Psoas muscle (tissue), 8 donors: ENCODE measurements around the gene SDK2. TPM values are rescaled to one million over a fixed set of nuclear protein-coding genes. Genes with fewer than 3 reads are reported as not detected.

ENCODE experiments used
- ATAC-seq, 4 donors: fragments of 200-7000 bp; cut with Tn5 transposase; one replicate each; pipeline ENCODE4 v1.9.1; 2020; ENCODE audit warnings: moderate library complexity in 3 of 4, mild to moderate bottlenecking in 2 of 4
- DNase-seq, 2 donors: peaks; one replicate each; pipeline ENCODE4 v3.0.0-alpha.2; 2020
- H3K27ac ChIP-seq: fragments of 200-600 bp; one replicate; pipeline ENCODE4 v1.8.0; 2022
- H3K27me3 ChIP-seq, 3 donors: fragments of 200-600 bp in 1 of 3; one replicate each; pipeline versions ENCODE4 v1.6.1 to v1.8.0; 2013 to 2022; ENCODE audit warnings: low read length in 2 of 3, mild to moderate bottlenecking in 2 of 3, moderate library complexity in 1 of 3; ENCODE audit not compliant: insufficient read depth in 3 of 3
- H3K36me3 ChIP-seq, 2 donors: fragments of 200-600 bp in 1 of 2; one replicate each; pipeline versions ENCODE4 v1.6.1 to v1.8.0; 2013 to 2022; ENCODE audit warnings: low read depth in 1 of 2, mild to moderate bottlenecking in 1 of 2, moderate library complexity in 1 of 2; ENCODE audit not compliant: insufficient read depth in 1 of 2
- H3K4me1 ChIP-seq: fragments of 200-600 bp; one replicate; pipeline ENCODE4 v1.8.0; 2022
- H3K4me3 ChIP-seq: fragments of 200-600 bp; one replicate; pipeline ENCODE4 v1.8.0; 2022; ENCODE audit warnings: mild to moderate bottlenecking
- H3K9me3 ChIP-seq: fragments of 200-600 bp; one replicate; pipeline ENCODE4 v1.8.0; 2022
- CTCF ChIP-seq: fragments of 200-600 bp; IDR thresholded peaks from one replicate; pipeline ENCODE4 v1.8.0; 2022; ENCODE audit warnings: antibody characterized with exemption
- WGBS, 3 donors: extraction: QIAGEN DNeasy Blood & Tissue Kit; methylation state at CpG; one replicate each; pipeline versions ENCODE4 v1.1.6 to v1.1.7; 2013; 5-methylcytosine and 5-hydroxymethylcytosine counted together
- intact Hi-C, 2 donors: fragments of 100-400 bp; cut with DNase I; formaldehyde crosslinking; loops; one replicate each; pipeline versions ENCODE4 v1.11.0 to v1.14.2; 2022
- polyA plus RNA-seq, 3 donors: library from polyadenylated mRNA; stranded (reverse); fragments of 200-250 nt; gene quantifications; one replicate each; pipeline ENCODE4 v1.2.3, GENCODE V29; 2013
- total RNA-seq, 4 donors: library from RNA; stranded (reverse); fragmentation: NEBNext Ultra II Directional in 2 of 4; extraction: Animal tissue kit (Norgen Biotek cat#: 25700) in 2 of 4; gene quantifications; one replicate each; pipeline versions ENCODE4 v1.2.1 to v1.2.4, GENCODE V29; 2021 to 2023
- donor health status: healthy with polysubstance abuse.
- donor health status: DM: no; HTN: no; CAD: no; lungs with moderate emphysema.
- donor health status: Bipolar disorder and iron deficiency.
- donor health status: healthy.
- donor health status: DM: yes; HTN: yes; CAD: no.
- donor health status: DM: no; HTN: no; CAD: no.
- donor health status: DM: no; HTN: no; CAD: no.
- donor health status: DM: yes; HTN: yes; CAD: no.

The SDK2 gene
- total and polyA plus RNA-seq, 7 donors, result 0.04 to 2.8 (median 0.24) TPM

- peak in 1 of 2 donors; percentile 8 for DNase-seq
- Histone ChIP-seq H3K4me1 (no peaks in the 10 kb centered on the region), H3K4me3 (no peak overlapping the region), H3K36me3 (no peaks in the 10 kb centered on the region), H3K9me3 (no peaks in the 10 kb centered on the region), H3K27me3 (peaks cover 0 to 34% (median 7%) of the 10 kb centered on the region in 3 donors), H3K27ac (no peak overlapping the region)
- no peak for TF ChIP-seq CTCF
- intact Hi-C loops, result no loop called here
- no peak for ATAC-seq
- WGBS, 3 donors, result 65 to 72% (median 70%) methylated on average over 4 of the region's 4 CpGs
Measured at GRCh38 chr17:73640691-73641090, 3.6 kb downstream of the SDK2 start.

GRCh38 chr17:73639932-73640331, 4.3 kb downstream of the SDK2 start:
- H3K4me3 ChIP-seq, result no peak overlapping the region
- no peaks in the 10 kb centered on the region for H3K4me1 ChIP-seq
- TF ChIP-seq CTCF, result no peak
- no peak for DNase-seq
- WGBS, 3 donors, result 59 to 64% (median 63%) methylated on average over 12 of the region's 12 CpGs
- no peaks in the 10 kb centered on the region for H3K9me3 ChIP-seq
- no peak for ATAC-seq
- H3K27ac ChIP-seq, result no peak overlapping the region
- peaks cover 0 to 28% (median 7%) of the 10 kb centered on the region in 3 donors for H3K27me3 ChIP-seq
- no peaks in the 10 kb centered on the region for H3K36me3 ChIP-seq
- intact Hi-C loops, result no loop called here

- no peaks in the 10 kb centered on the region for H3K9me3 ChIP-seq
- ATAC-seq (no peak), DNase-seq (peak in 1 of 2 donors; percentile 31)
- 41 to 65% (median 52%) methylated on average over 11 of the region's 11 CpGs for WGBS, 3 donors
- no peaks in the 10 kb centered on the region for H3K36me3 ChIP-seq
- H3K4me3 ChIP-seq, result no peak overlapping the region
- no peak overlapping the region for H3K27ac ChIP-seq
- peaks cover 0 to 23% (median 5%) of the 10 kb centered on the region in 3 donors for H3K27me3 ChIP-seq
- TF ChIP-seq CTCF, result no peak
- H3K4me1 ChIP-seq, result no peaks in the 10 kb centered on the region
- intact Hi-C loops, result no loop called here
Measured at GRCh38 chr17:73639322-73639721, 4.9 kb downstream of the SDK2 start.

GRCh38 chr17:73638556-73638955, 5.7 kb downstream of the SDK2 start:
- Histone ChIP-seq H3K27me3 (peaks cover 0 to 18% (median 4%) of the 10 kb centered on the region in 3 donors), H3K9me3 (no peaks in the 10 kb centered on the region), H3K4me1 (no peaks in the 10 kb centered on the region), H3K36me3 (no peaks in the 10 kb centered on the region), H3K27ac (no peak overlapping the region), H3K4me3 (no peak overlapping the region)
- 98 to 100% (median 100%) methylated on average over 3 of the region's 3 CpGs for WGBS, 3 donors
- no peak for TF ChIP-seq CTCF
- DNase-seq, result peak in 1 of 2 donors; percentile 6
- no peak for ATAC-seq
- intact Hi-C loops, result no loop called here

- 86 to 94% (median 90%) methylated on average over 8 of the region's 8 CpGs for WGBS, 3 donors
- Histone ChIP-seq H3K27me3 (peaks cover 0 to 12% (median 3%) of the 10 kb centered on the region in 3 donors), H3K4me1 (no peaks in the 10 kb centered on the region), H3K4me3 (no peak overlapping the region), H3K27ac (no peak overlapping the region), H3K9me3 (no peaks in the 10 kb centered on the region), H3K36me3 (no peaks in the 10 kb centered on the region)
- ATAC-seq, result no peak
- peak in 1 of 2 donors; percentile 33 for DNase-seq
- TF ChIP-seq CTCF, result no peak
- intact Hi-C loops, result no loop called here
Measured at GRCh38 chr17:73637866-73638265, 6.4 kb downstream of the SDK2 start.
